Fibroblast of skin of abdomen (primary cell): ENCODE data around the gene NR3C2.

ENCODE experiments used
- DNase-seq: peaks from one replicate; pipeline ENCODE4 v3.0.0-alpha.2; 2013

The NR3C2 gene

GRCh38 chr4:148041606-148042329, 400.4 kb downstream of the NR3C2 start:
- no peak for DNase-seq

GRCh38 chr4:148034813-148035212, 407.4 kb downstream of the NR3C2 start:
- DNase-seq = no peak

- DNase-seq = peak; percentile 86
Measured at GRCh38 chr4:148030193-148030873, 411.9 kb downstream of the NR3C2 start.

GRCh38 chr4:148029781-148030180, 412.4 kb downstream of the NR3C2 start:
- DNase-seq = no peak
